SK-N-MC (cell line): ENCODE results near the gene SH3BP5L.

ENCODE experiments used
- EZH2 ChIP-seq: fragments of 200-600 bp; sonication (generic); IDR thresholded peaks from one replicate; pipeline ENCODE4 v1.6.1; 2017; ENCODE audit warnings: antibody characterized with exemption
- POLR2AphosphoS5 ChIP-seq: IDR thresholded peaks from 2 replicates; pipeline ENCODE4 v1.6.1; 2012; ENCODE audit warnings: mild to moderate bottlenecking, low read depth, low read length, borderline replicate concordance

GRCh38 chr1:248818505-248819374 is 7.0 kb downstream of the SH3BP5L start:
- TF ChIP-seq POLR2AphosphoS5 (no peak), EZH2 (no peak)
